Measurements from ENCODE around the gene GPSM3. TPM values are rescaled to one million over a fixed set of nuclear protein-coding genes. Genes with fewer than 3 reads are reported as not detected.

The GPSM3 gene
- polyA plus RNA-seq, 1 donor (not counting 4 experiments of a cell fraction or from before 2014, with no cell fraction given) = 3.6 TPM

GRCh38 chr6:32173051-32173727 is 19.3 kb downstream of the GPSM3 start:
- H3K4me1 ChIP-seq (ENCODE audit: control insufficient read depth, extremely low read depth, insufficient read depth, low read length) = peaks cover 42% of the 10 kb centered on the region
- peaks cover 14 to 15% of the 10 kb centered on the region in 2 experiments for H3K36me3 ChIP-seq (ENCODE audit: control insufficient read depth in 2 of 2, extremely low read depth in 1 of 2, insufficient read depth in 2 of 2, low read length in 2 of 2)
- no peak for FAIRE-seq
- no peaks in the 10 kb centered on the region for H3K9me3 ChIP-seq (ENCODE audit: control insufficient read depth, low read depth, low read length)
- no peak for DNase-seq (ENCODE audit: low read depth, low spot score)
- H3K27me3 ChIP-seq (ENCODE audit: control insufficient read depth, extremely low read depth, insufficient read depth, low read length) = no peaks in the 10 kb centered on the region
- no peaks in the 10 kb centered on the region for H4K20me1 ChIP-seq (ENCODE audit: control insufficient read depth, extremely low read depth, insufficient read depth, low read length)
- dilution Hi-C loops (cut with MboI; ENCODE audit: extremely low pct_ligation_motif_present, low sequenced_read_pairs) = no loop called here
- no peak overlapping the region for H3K4me3 ChIP-seq (ENCODE audit: control insufficient read depth in 2 of 3, extremely low read depth in 1 of 3, insufficient read depth in 2 of 3, low read depth in 1 of 3, low read length in 3 of 3)
- no peak overlapping the region for H3K9ac ChIP-seq (ENCODE audit: control insufficient read depth, extremely low read depth, insufficient read depth, low read length)
- peaks cover 22% of the 10 kb centered on the region for H3K79me2 ChIP-seq (ENCODE audit: control insufficient read depth, insufficient read depth, low read length)
- no peak overlapping the region for H3K27ac ChIP-seq (ENCODE audit: control insufficient read depth, insufficient read depth, low read length)
- TF ChIP-seq CTCF (optimal IDR thresholded peaks at IDR 0.05 in 1 of 3, IDR thresholded peaks at IDR 0.05 in 1 of 3, conservative IDR thresholded peaks at IDR 0.05 in 1 of 3; ENCODE audit: extremely low read depth in 1 of 3, insufficient read depth in 2 of 3, low read length in 3 of 3) = no peak
- TF ChIP-seq EZH2 (IDR thresholded peaks at IDR 0.05; ENCODE audit: low read length) = no peak
- H3K4me2 ChIP-seq (ENCODE audit: control insufficient read depth, extremely low read depth, insufficient read depth, low read depth, low read length) = peak overlapping the region; percentile 37
- no peaks in the 10 kb centered on the region for H3K9me1 ChIP-seq (ENCODE audit: control insufficient read depth, extremely low read depth, insufficient read depth, low read length)
- H2AFZ ChIP-seq (ENCODE audit: control insufficient read depth, low read length) = no peak overlapping the region

- no peak overlapping the region for H3K4me2 ChIP-seq (ENCODE audit: control insufficient read depth, extremely low read depth, insufficient read depth, low read depth, low read length)
- H3K4me1 ChIP-seq (ENCODE audit: control insufficient read depth, extremely low read depth, insufficient read depth, low read length) = peaks cover 30% of the 10 kb centered on the region
- FAIRE-seq (no peak), DNase-seq (ENCODE audit: low read depth, low spot score) (no peak)
- TF ChIP-seq EZH2 (IDR thresholded peaks at IDR 0.05; ENCODE audit: low read length) (no peak), CTCF (optimal IDR thresholded peaks at IDR 0.05 in 1 of 3, IDR thresholded peaks at IDR 0.05 in 1 of 3, conservative IDR thresholded peaks at IDR 0.05 in 1 of 3; ENCODE audit: extremely low read depth in 1 of 3, insufficient read depth in 2 of 3, low read length in 3 of 3) (no peak)
- dilution Hi-C loops (cut with MboI; ENCODE audit: extremely low pct_ligation_motif_present, low sequenced_read_pairs) = no loop called here
- no peaks in the 10 kb centered on the region for H4K20me1 ChIP-seq (ENCODE audit: control insufficient read depth, extremely low read depth, insufficient read depth, low read length)
- H3K4me3 ChIP-seq (ENCODE audit: control insufficient read depth in 2 of 3, extremely low read depth in 1 of 3, insufficient read depth in 2 of 3, low read depth in 1 of 3, low read length in 3 of 3) = no peak overlapping the region
- H3K9me3 ChIP-seq (ENCODE audit: control insufficient read depth, low read depth, low read length) = no peaks in the 10 kb centered on the region
- H2AFZ ChIP-seq (ENCODE audit: control insufficient read depth, low read length) = no peak overlapping the region
- no peak overlapping the region for H3K9ac ChIP-seq (ENCODE audit: control insufficient read depth, extremely low read depth, insufficient read depth, low read length)
- H3K9me1 ChIP-seq (ENCODE audit: control insufficient read depth, extremely low read depth, insufficient read depth, low read length) = no peaks in the 10 kb centered on the region
- no peak overlapping the region for H3K27ac ChIP-seq (ENCODE audit: control insufficient read depth, insufficient read depth, low read length)
- peaks cover 22% of the 10 kb centered on the region for H3K79me2 ChIP-seq (ENCODE audit: control insufficient read depth, insufficient read depth, low read length)
- peaks cover 20 to 22% of the 10 kb centered on the region in 2 experiments for H3K36me3 ChIP-seq (ENCODE audit: control insufficient read depth in 2 of 2, extremely low read depth in 1 of 2, insufficient read depth in 2 of 2, low read length in 2 of 2)
- no peaks in the 10 kb centered on the region for H3K27me3 ChIP-seq (ENCODE audit: control insufficient read depth, extremely low read depth, insufficient read depth, low read length)
Measured at GRCh38 chr6:32171234-32171633, 21.2 kb downstream of the GPSM3 start.
